ENCODE measurements around the gene MAP7.

The MAP7 gene

GRCh38 chr6:136304410-136304809 lies 245.8 kb downstream of the MAP7 start:
- DNase-seq (ENCODE audit: low read depth in 3 of 3) = no peak

- no peak for DNase-seq (ENCODE audit: low read depth in 3 of 3)
Measured at GRCh38 chr6:136303516-136303915, 246.7 kb downstream of the MAP7 start.

GRCh38 chr6:136294621-136295020 lies 255.6 kb downstream of the MAP7 start:
- DNase-seq (ENCODE audit: low read depth in 3 of 3) = no peak

All from stimulated activated CD4-positive, alpha-beta T cell treated with anti-CD3 and anti-CD28 coated beads, TNF-alpha, amount 100 ng/mL, for 48 hours (primary cell).